CD8-positive, alpha-beta memory T cell (primary cell): ENCODE data around the gene ALPK1. TPM values are rescaled to one million over a fixed set of nuclear protein-coding genes. Genes with fewer than 3 reads are reported as not detected.
A peak's percentile ranks its signal among the peaks of the same experiment; 100 is the strongest.

Source experiments
- CTCF ChIA-PET: fragments of 350-600 bp; sonication (Branson Sonifier 250); formaldehyde crosslinking; loops from one replicate; lab custom pipeline; 2021; ENCODE audit warnings: antibody characterized with exemption; lab: Charles Lee
- POLR2A ChIA-PET: fragments of 350-600 bp; sonication (Branson Sonifier 250); formaldehyde crosslinking; loops from one replicate; lab custom pipeline; 2021; ENCODE audit warnings: antibody characterized with exemption; lab: Charles Lee
- DNase-seq, 5 donors: peaks; one replicate each; pipeline versions ENCODE4 v3.0.0 to v3.0.0-alpha.2; 2020 to 2022; ENCODE audit warnings: mixed read lengths in 1 of 5
- H3K27ac ChIP-seq: one replicate; pipeline ENCODE4 v1.7.0; 2013; ENCODE audit warnings: low read depth, mild to moderate bottlenecking, low read length, moderate library complexity
- H3K27me3 ChIP-seq: 2 replicates; pipeline ENCODE4 v1.7.0; 2013; ENCODE audit warnings: low read length, mild to moderate bottlenecking; ENCODE audit not compliant: insufficient read depth, poor library complexity, severe bottlenecking
- H3K36me3 ChIP-seq: 2 replicates; pipeline ENCODE4 v1.7.0; 2013; ENCODE audit warnings: mild to moderate bottlenecking, low read length, moderate library complexity; ENCODE audit not compliant: insufficient read depth
- H3K4me1 ChIP-seq: 2 replicates; pipeline ENCODE4 v1.7.0; 2013; ENCODE audit warnings: mild to moderate bottlenecking, low read length, moderate library complexity; ENCODE audit not compliant: insufficient read depth
- H3K4me3 ChIP-seq: 2 replicates; pipeline ENCODE4 v1.7.0; 2013; ENCODE audit warnings: mild to moderate bottlenecking, low read length
- H3K9me3 ChIP-seq: 2 replicates; pipeline ENCODE4 v1.7.0; 2013; ENCODE audit warnings: mild to moderate bottlenecking, low read length
- H3K27ac Mint-ChIP-seq, 8 donors: one replicate each; pipeline ENCODE4 v1.8.0; 2020 to 2021; ENCODE audit warnings: mixed read lengths in 8 of 8, mild to moderate bottlenecking in 6 of 8, inconsistent platforms in 3 of 8, moderate library complexity in 3 of 8
- H3K27me3 Mint-ChIP-seq, 2 donors: one replicate each; pipeline ENCODE4 v1.8.0; 2020 to 2021; ENCODE audit warnings: mixed read lengths in 2 of 2, mild to moderate bottlenecking in 1 of 2, moderate library complexity in 1 of 2
- H3K36me3 Mint-ChIP-seq, 3 donors: one replicate each; pipeline ENCODE4 v1.8.0; 2020 to 2021; ENCODE audit warnings: mixed read lengths in 3 of 3, inconsistent platforms in 1 of 3, mild to moderate bottlenecking in 1 of 3
- H3K4me1 Mint-ChIP-seq, 3 donors: one replicate each; pipeline ENCODE4 v1.8.0; 2020 to 2021; ENCODE audit warnings: mixed read lengths in 3 of 3, inconsistent platforms in 1 of 3, mild to moderate bottlenecking in 1 of 3
- H3K4me3 Mint-ChIP-seq, 7 donors: one replicate each; pipeline ENCODE4 v1.8.0; 2020 to 2021; ENCODE audit warnings: mixed read lengths in 7 of 7, mild to moderate bottlenecking in 6 of 7, moderate library complexity in 4 of 7, inconsistent platforms in 2 of 7
- H3K9me3 Mint-ChIP-seq, 5 donors: one replicate each; pipeline ENCODE4 v1.8.0; 2020 to 2022; ENCODE audit warnings: mixed read lengths in 5 of 5, mild to moderate bottlenecking in 3 of 5, moderate library complexity in 2 of 5, inconsistent platforms in 1 of 5
- polyA plus RNA-seq: library from polyadenylated mRNA; unstranded; fragments of 300-500 nt; fragmentation: Illumina TruSeq; gene quantifications from one replicate; pipeline ENCODE4 v1.2.3, GENCODE V29; 2021
- total RNA-seq, 2 experiments: library from RNA; stranded (reverse); gene quantifications; one replicate each; pipeline ENCODE4 v1.2.3, GENCODE V29; 2021

The ALPK1 gene
- total RNA-seq (1 to 10 TPM; 2.5 to 3.1 TPM), polyA plus RNA-seq (1.1 TPM)

DNA sequence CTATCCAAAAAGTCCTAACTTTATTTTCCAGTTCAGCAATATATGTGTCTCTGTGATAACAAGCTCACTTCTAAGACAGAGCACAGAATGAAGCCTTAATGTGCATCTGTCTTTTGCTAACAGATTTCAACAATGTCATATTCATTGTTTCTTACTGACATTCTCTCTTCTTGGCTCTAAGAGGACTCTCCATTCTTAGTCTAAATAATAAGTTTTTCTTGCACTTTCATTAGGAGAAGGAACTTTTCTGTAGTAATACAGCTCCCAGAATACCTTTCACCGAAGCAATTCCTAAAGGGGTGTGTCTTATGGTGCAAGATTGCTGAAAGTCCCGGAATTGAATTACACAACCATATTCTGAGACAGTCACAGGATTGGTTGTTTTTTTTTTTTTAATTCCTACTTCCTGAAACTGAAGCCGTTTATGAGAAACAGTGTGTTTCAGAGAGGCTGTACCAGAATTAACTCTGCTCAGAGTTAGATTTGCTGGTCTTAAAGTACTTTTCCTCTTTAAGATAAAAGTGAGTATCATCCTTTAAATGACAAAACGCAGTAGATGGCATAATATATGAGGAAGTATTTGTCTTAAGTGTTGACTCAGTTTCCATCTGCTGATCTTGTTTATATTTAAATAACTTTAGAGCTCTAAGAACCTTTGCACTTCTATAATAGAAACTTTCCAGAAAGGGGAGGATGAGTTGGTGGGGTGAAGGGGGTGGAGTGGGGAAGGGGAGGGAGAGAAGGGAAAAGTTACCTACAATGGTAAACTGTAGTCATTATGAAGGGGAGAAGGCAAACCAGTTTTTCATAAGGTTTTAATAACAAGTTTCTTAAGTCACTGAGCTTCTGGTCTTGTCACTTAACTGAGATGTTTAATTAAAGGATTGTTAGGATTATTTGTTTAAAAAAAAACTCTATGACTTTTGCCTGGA is at the start of gene ALPK1:
TSS of gene ALPK1 (plus strand) at position 421 of the 932 bp plus-strand sequence.
- Histone ChIP-seq H3K4me3 (peak within 1 kb of the TSS; percentile 67), H3K36me3 (no peaks in the 10 kb centered on the region), H3K9me3 (no peaks in the 10 kb centered on the region), H3K4me1 (peaks cover 37% of the 10 kb centered on the region), H3K27me3 (no peaks in the 10 kb centered on the region), H3K27ac (peak within 1 kb of the TSS; percentile 41)
- H3K9me3 Mint-ChIP-seq: no peaks in the 10 kb centered on the region
- CTCF ChIA-PET: no interaction called here
- peak within 1 kb of the TSS in 7 of 8 donors; percentile 16 to 85 (median 48) for H3K27ac Mint-ChIP-seq
- peak in 1 of 5 donors; percentile 42 for DNase-seq
- peak within 1 kb of the TSS; percentile 60 to 83 (median 76) for H3K4me3 Mint-ChIP-seq
- H3K36me3 Mint-ChIP-seq: no peaks in the 10 kb centered on the region
- H3K27me3 Mint-ChIP-seq: no peaks in the 10 kb centered on the region
- POLR2A ChIA-PET: no interaction called here
- peaks cover 9 to 31% (median 24%) of the 10 kb centered on the region in 3 donors for H3K4me1 Mint-ChIP-seq

- H3K36me3 Mint-ChIP-seq: peaks cover 0 to 10% (median 4%) of the 10 kb centered on the region in 3 donors
- POLR2A ChIA-PET: no interaction called here
- CTCF ChIA-PET: interaction anchor here (1.5 kb wide), 1 partner anchor 152 kb away, joined by 3 read pairs; no protein-coding TSS in a partner anchor
- no peaks in the 10 kb centered on the region for H3K4me1 ChIP-seq
- H3K4me3 Mint-ChIP-seq: no peak overlapping the region
- no peaks in the 10 kb centered on the region for H3K27me3 Mint-ChIP-seq
- peaks cover 2 to 10% (median 9%) of the 10 kb centered on the region in 3 donors for H3K4me1 Mint-ChIP-seq
- no peak for DNase-seq
- peak overlapping the region in 1 of 8 donors; percentile 44 for H3K27ac Mint-ChIP-seq
- no peak overlapping the region for H3K4me3 ChIP-seq
- no peak overlapping the region for H3K27ac ChIP-seq
- H3K36me3 ChIP-seq: no peaks in the 10 kb centered on the region
- no peaks in the 10 kb centered on the region for H3K9me3 ChIP-seq
- H3K27me3 ChIP-seq: no peaks in the 10 kb centered on the region
- H3K9me3 Mint-ChIP-seq: no peaks in the 10 kb centered on the region
These were observed 46.0 kb upstream of the ALPK1 start for GRCh38 chr4:112251019-112251643.

GRCh38 chr4:112252234-112252633 is 44.9 kb upstream of the ALPK1 start:
- no peaks in the 10 kb centered on the region for H3K4me1 ChIP-seq
- POLR2A ChIA-PET: no interaction called here
- Mint-ChIP-seq H3K4me1 (peaks cover 2 to 10% (median 9%) of the 10 kb centered on the region in 3 donors), H3K9me3 (no peaks in the 10 kb centered on the region), H3K27ac (no peak overlapping the region), H3K4me3 (no peak overlapping the region), H3K27me3 (no peaks in the 10 kb centered on the region), H3K36me3 (peaks cover 0 to 13% (median 3%) of the 10 kb centered on the region in 3 donors)
- no peaks in the 10 kb centered on the region for H3K9me3 ChIP-seq
- CTCF ChIA-PET: no interaction called here
- no peak for DNase-seq
- no peak overlapping the region for H3K4me3 ChIP-seq
- no peaks in the 10 kb centered on the region for H3K36me3 ChIP-seq
- no peaks in the 10 kb centered on the region for H3K27me3 ChIP-seq
- no peak overlapping the region for H3K27ac ChIP-seq

DNA sequence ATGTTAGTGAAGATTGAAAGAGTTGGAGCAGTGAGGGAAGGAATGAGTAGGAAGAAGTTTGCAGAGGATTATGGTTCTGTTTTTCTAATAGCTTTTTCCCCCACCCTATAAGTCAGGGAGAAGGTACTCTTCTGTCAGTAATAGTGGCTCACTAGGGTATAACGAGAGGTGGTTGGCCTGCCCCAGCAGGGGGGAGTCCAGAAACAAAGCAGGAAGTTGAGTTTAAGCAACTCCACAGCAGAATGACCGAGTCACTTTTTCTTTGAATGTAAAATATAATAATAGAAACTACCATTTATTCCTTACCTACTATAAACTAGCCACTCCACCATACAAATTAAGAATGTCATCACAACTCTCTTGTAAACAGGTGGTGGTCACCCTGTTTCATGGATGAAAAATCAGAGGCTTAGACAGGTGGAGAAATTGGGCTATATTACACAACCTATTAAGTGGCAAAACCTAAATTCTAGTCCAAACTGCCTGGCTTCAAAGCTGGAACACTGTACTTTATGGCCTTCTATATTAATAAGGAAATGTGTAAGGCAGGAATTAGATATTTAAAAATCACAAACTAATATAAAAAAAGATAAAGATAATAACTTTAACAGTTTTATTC is 43.7 kb upstream of the ALPK1 start:
- H3K27me3 Mint-ChIP-seq: no peaks in the 10 kb centered on the region
- peaks cover 0 to 13% (median 1%) of the 10 kb centered on the region in 3 donors for H3K36me3 Mint-ChIP-seq
- peaks cover 2 to 10% (median 9%) of the 10 kb centered on the region in 3 donors for H3K4me1 Mint-ChIP-seq
- Histone ChIP-seq H3K36me3 (no peaks in the 10 kb centered on the region), H3K27ac (no peak overlapping the region), H3K4me1 (no peaks in the 10 kb centered on the region), H3K9me3 (no peaks in the 10 kb centered on the region), H3K4me3 (no peak overlapping the region), H3K27me3 (no peaks in the 10 kb centered on the region)
- H3K27ac Mint-ChIP-seq: peak overlapping the region in 2 of 8 donors; percentile 32 to 44
- ChIA-PET POLR2A (no interaction called here), CTCF (no interaction called here)
- H3K9me3 Mint-ChIP-seq: no peaks in the 10 kb centered on the region
- no peak overlapping the region for H3K4me3 Mint-ChIP-seq
- no peak for DNase-seq

- H3K4me1 Mint-ChIP-seq: no peaks in the 10 kb centered on the region
- H3K4me3 Mint-ChIP-seq: no peak overlapping the region
- no peaks in the 10 kb centered on the region for H3K27me3 ChIP-seq
- H3K27ac Mint-ChIP-seq: peak overlapping the region in 1 of 8 donors; percentile 57
- no peak overlapping the region for H3K4me3 ChIP-seq
- H3K27ac ChIP-seq: no peak overlapping the region
- no peaks in the 10 kb centered on the region for H3K36me3 ChIP-seq
- H3K9me3 Mint-ChIP-seq: no peaks in the 10 kb centered on the region
- POLR2A ChIA-PET: no interaction called here
- no peaks in the 10 kb centered on the region for H3K4me1 ChIP-seq
- CTCF ChIA-PET: interaction anchor here (0.7 to 1.3 kb wide), 2 partner anchors 11 to 266 kb away, joined by 3 read pairs; no protein-coding TSS in a partner anchor
- DNase-seq: no peak
- H3K9me3 ChIP-seq: no peaks in the 10 kb centered on the region
- H3K36me3 Mint-ChIP-seq: peaks cover 0 to 20% (median 1%) of the 10 kb centered on the region in 3 donors
- no peaks in the 10 kb centered on the region for H3K27me3 Mint-ChIP-seq
These were observed 40.1 kb upstream of the ALPK1 start for GRCh38 chr4:112257098-112257497.

- POLR2A ChIA-PET: no interaction called here
These were observed 30.3 kb upstream of the ALPK1 start for GRCh38 chr4:112266823-112267222.

GRCh38 chr4:112270051-112270450 is 27.1 kb upstream of the ALPK1 start:
- no peaks in the 10 kb centered on the region for H3K36me3 ChIP-seq
- Mint-ChIP-seq H3K27ac (peak overlapping the region in 2 of 8 donors; percentile 7 to 76), H3K36me3 (peaks cover 0 to 7% (median 4%) of the 10 kb centered on the region in 3 donors), H3K4me1 (peaks cover 24 to 50% (median 27%) of the 10 kb centered on the region in 3 donors), H3K9me3 (no peaks in the 10 kb centered on the region), H3K4me3 (no peak overlapping the region), H3K27me3 (no peaks in the 10 kb centered on the region)
- H3K4me1 ChIP-seq: no peaks in the 10 kb centered on the region
- DNase-seq: no peak
- CTCF ChIA-PET: no interaction called here
- POLR2A ChIA-PET: no interaction called here
- no peak overlapping the region for H3K27ac ChIP-seq
- H3K27me3 ChIP-seq: no peaks in the 10 kb centered on the region
- H3K9me3 ChIP-seq: no peaks in the 10 kb centered on the region
- H3K4me3 ChIP-seq: no peak overlapping the region

More at GRCh38 chr4:112266823-112267222, 30.3 kb upstream of the ALPK1 start:
- peaks cover 6 to 18% (median 8%) of the 10 kb centered on the region in 3 donors for H3K4me1 Mint-ChIP-seq
- Histone ChIP-seq H3K4me1 (no peaks in the 10 kb centered on the region), H3K9me3 (no peaks in the 10 kb centered on the region), H3K27ac (no peak overlapping the region), H3K27me3 (no peaks in the 10 kb centered on the region), H3K36me3 (no peaks in the 10 kb centered on the region), H3K4me3 (no peak overlapping the region)
- no peak for DNase-seq
- no peaks in the 10 kb centered on the region for H3K9me3 Mint-ChIP-seq
- H3K4me3 Mint-ChIP-seq: no peak overlapping the region
- no peaks in the 10 kb centered on the region for H3K27me3 Mint-ChIP-seq
- CTCF ChIA-PET: interaction anchor here (0.8 to 1.9 kb wide), 7 partner anchors 10 to 58 kb away, joined by 3 to 8 read pairs (median 3); partner anchors contain the start of gene TIFA
- peaks cover 0 to 13% (median 2%) of the 10 kb centered on the region in 3 donors for H3K36me3 Mint-ChIP-seq
- H3K27ac Mint-ChIP-seq: no peak overlapping the region
